Amniotic epithelial cell (primary cell): ENCODE measurements around the gene TPST2.

ENCODE experiments used
- DNase-seq: peaks from one replicate; pipeline ENCODE4 v3.0.0-alpha.2; 2010; ENCODE audit warnings: low read depth

The TPST2 gene

DNA sequence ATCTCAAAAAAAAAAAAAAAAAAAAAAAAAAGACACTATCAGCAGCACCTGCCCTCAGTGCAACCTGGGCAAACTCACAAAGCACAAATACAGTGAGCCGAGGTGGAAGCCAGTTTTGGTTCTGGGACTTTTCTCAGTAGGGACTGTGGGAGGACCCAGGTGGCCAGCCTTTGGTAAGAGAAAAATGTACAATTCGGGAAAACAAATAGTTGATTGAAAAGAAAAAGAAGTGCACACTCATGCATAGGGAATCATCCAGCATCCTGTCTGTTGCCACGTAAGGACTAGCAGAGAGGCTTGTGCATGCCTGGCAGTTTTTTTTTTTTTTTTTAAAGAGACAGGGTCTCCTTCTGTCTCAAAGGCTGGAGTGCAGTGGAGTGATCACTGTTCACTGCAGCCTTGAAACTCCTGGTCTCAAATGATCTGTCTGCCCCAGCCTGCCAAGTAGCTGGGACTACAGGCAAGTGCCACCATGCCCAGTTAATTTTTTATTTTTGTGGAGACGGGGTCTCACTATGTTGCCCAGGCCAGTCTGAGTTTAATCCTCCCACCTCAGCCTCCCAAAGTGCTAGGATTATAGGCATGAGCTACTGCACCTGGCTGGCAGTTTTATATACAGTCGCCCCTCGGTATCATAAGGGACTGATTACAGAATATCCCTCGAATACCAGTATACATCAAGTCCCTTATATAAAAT, 36.7 kb downstream of the TPST2 start:
- DNase-seq = peak; percentile 77

DNA sequence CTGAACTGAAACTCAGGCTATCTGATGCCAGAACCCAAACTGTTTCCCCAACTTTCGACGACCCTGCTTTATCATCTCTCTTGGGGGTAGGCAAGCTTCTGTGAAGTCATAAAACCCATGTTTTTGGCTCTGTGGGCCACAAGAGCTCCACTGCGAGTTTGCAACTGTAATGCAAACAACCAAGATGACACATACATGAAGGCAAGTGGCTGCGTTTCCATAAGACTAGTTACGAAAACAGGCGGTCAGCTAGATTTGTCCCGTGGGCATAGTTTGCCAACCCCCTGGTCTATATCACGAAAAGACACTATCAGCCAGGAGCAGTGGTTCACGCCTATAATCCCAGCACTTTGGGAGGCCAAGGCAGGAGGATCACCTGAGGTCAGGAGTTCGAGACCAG, 37.5 kb downstream of the TPST2 start:
- DNase-seq = no peak

DNA sequence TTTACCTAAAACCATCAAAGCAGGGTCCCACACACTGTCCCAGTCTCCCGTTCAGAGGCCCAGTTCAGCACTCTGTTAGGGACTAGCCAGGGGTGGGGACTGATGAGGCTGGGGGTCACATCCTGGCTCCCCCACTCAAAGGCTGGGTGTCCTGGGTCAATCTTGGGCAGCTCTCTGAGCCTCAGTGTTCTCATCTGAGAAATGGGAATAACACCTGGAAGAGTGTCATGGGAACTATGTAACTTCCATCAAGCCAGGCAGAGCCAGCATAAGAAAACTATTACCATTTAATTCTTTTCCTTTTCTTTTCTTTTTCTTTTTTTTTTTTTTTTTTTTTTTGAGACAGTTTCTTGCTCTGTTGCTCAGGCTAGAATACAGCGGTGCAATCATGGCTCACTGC, 38.4 kb downstream of the TPST2 start:
- DNase-seq = no peak

DNA sequence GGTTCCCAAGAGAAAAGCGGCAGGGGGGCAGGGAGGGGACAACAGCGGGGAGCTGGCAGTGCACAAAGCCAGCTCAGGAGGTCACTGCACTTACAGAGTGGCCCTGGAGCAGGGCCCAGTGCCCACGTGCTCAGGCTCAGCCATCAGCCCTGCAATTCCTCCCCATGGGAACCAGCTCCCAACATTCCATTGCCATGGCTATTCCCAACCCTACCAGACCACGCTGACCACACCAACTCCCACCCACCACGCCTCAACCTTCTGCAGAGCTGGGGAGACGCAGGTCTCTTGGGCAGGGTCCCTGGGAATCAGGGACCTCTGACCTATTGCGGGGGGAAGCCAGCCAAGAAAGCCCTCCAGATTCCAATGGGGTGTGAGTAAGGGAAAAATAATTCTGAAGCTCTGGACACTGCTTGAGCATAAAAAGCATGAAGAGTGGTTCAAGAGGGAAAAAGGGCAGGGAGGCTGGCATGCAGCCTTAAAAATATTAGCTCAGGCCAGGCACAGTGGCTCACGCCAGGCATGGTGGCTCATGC, 39.4 kb downstream of the TPST2 start:
- DNase-seq = peak; percentile 86

DNA sequence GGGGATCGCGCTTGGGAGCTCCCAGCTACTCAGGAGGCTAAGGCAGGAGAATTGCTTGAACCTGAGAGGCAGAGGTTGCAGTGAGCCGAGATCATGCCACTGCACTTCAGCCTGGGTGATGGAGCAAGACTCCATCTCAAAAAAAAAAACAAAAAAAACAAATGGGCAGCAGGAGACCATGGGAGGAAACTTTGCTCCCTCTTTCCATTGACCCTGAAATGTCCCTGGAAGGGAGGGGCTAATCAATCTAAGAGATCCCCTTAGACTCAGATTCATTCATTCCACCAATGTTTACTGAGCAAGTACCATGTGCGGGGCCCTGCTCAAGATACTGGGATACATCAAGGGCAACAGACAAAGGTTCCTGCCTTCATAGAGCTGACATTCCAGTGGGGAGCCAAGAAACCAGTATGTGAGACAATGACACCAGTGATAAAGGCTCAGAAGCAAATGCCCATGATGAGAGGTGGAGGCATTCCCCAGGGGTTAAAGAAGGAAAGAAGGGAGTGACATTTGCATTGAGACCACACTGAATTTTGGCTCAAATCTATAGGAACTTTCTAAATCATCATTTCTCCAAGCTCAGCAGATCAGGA, 39.9 kb downstream of the TPST2 start:
- no peak for DNase-seq

DNA sequence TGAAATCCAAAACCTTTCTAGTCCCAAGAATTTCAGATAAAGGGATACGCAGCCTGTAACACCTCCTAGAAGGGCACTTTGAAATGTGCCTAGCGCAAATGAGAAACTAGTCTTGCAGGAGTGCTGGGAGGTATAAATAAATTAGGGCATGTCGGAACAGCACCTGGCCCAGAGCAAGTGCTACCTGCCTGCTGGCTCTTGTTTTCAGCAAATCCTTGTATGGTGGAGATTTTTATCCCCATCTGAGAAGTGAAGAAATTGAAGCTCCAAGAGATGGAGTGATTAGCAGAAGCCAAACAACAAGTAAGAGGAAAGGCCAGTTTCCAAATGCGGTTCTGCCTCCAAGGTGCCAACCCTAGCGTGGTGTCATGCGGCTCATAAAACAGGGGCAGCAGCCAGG, 40.9 kb downstream of the TPST2 start:
- DNase-seq = no peak

DNA sequence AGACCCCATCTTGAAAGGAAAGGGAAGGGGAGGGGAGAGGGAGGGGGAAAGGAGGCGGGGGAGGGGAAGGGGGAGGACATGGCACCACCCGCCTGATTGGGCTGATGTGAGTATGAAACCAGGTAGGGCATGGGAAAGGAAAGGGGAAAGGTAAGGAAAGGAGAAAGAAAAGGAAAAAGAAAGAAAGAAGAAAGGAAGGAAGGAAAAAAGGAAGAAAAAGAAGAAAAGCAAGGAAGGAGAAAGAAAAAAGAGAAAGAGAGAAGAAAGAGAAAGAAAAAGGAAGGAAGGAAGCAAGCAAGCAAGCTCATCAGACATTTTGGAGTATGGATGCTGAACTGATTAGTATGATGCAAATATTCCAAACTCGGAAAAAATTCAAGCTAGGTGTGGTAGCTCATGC, 41.6 kb downstream of the TPST2 start:
- DNase-seq = no peak

DNA sequence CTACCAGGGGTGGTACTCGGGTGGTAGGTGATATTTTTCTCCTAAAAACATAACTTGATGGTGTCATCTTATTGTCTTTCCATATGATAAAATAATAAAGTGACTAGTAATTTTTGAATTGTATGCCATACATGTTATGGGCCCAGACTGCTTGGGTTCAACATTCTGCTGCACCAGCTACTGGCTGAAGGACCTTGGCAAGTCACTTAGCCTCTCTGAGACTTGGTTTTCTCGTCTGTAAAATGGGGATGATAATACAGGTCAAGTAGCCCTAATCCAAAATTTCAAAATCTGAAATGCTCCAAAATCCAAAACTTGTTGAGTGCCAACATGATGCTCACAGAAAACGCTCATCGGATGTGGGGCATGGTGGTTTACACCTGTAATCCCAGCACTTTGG, 42.1 kb downstream of the TPST2 start:
- DNase-seq = no peak

DNA sequence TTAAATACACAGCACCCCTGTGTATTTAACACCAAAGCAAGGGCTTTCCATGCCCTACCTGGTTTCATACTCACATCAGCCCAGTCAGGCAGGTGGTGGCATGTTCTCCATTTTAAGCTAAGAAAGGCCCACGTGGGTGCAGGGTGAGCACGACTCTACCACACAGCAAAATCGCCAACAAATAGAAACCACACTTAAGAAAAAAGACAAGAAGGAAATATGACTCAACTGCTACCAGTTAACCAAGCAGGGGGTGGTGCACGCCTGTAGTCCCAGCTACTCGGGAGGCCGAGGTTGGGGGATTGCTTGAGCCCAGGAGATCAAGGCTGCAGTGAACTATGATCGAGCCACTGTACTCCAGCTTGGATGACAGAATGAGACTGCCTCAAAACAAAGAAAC, 42.5 kb downstream of the TPST2 start:
- no peak for DNase-seq

DNA sequence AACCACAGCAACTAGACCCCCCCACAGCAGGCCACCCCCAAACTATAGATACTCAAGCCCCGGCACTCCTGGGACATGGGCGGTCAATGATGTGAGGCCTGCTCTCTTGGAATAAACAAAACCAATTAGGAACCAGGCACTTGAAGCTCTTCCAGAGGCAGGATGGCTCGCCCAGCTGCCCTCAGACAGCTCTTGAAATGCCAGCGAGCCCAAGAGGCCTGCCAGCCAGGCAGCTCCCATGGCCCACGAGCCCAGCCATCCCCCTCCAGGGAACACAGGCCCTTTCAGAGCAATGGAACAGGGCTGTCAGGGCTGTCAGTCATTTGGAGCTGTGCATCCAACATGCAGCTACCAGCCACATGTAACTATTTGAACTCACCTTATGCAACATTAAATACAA, 43.6 kb downstream of the TPST2 start:
- no peak for DNase-seq

DNA sequence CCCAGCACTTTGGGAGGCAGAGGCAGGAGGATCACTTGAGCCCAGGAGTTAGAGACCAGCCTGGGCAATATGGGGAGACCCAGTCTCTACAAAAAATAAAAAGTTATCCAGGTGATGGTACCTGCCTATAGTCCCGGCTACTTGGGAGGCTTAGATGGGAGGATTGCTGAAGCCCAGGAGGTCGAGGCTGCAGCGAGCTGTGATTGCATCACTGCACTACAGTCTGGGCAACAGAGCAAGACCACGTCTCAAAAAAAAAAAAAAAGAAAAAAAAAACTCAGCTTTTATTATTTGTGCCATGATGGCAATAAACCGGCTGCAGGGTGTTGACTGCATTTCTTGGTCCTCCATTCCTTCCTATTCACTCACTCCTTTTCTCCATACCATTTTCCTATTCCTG, 44.1 kb downstream of the TPST2 start:
- no peak for DNase-seq

DNA sequence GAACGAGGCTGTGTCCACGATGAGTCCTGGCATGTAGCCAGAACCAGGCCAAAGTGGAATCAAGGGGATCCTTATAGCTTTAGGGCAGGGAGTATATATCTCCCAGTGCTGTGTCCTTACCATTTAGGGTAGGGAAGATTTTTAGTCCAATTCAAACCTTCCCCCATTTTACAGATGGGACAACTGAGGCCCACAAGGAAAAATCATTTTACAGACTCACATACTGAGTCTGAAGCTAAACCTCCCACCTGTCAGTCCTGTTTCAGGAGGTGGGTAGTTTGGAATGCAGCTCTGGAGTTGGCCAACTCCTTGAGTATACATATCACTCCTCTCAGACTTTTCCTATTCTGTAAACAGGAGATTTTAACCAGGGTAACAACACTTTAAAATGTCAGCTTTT, 44.5 kb downstream of the TPST2 start:
- no peak for DNase-seq

DNA sequence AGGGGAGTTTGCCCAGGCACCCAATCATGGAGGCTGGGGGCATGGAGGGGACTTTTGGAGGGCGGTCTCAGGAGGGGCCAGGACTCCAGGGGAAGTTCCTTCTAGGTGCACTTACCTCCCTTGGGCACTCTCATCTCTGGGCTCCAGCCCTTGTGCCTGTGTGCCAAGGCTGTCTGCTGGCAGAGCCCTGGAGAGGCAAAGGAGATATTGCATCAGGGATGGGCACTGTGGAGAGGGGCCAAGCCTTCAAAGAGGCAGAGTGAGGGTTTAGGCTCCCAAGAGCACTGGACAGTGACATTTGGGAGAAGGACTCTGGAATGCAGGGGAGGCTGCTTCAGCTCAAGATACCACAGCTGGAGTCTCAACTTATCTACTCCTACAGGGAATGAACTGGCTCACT, 45.4 kb downstream of the TPST2 start:
- DNase-seq = no peak

DNA sequence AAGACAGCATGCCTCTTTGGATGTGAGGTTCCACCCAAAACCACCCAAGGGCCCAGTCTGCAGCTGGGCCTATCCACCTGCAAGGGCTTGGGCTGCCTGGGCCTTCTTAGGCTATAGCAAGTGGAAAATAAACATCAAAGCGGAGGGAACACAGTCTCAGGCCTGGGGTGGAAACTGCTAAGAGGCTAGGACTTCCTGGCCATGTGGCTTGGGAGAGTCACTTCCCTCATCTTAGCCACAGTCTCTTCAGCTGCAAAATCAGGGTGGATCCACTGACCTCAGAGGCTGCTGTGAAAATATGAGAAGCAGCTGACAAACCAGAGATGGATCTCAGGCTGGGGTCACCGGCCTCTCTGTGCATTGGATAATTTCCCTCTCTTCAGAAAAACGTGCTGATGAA, 47.1 kb downstream of the TPST2 start:
- DNase-seq = no peak

DNA sequence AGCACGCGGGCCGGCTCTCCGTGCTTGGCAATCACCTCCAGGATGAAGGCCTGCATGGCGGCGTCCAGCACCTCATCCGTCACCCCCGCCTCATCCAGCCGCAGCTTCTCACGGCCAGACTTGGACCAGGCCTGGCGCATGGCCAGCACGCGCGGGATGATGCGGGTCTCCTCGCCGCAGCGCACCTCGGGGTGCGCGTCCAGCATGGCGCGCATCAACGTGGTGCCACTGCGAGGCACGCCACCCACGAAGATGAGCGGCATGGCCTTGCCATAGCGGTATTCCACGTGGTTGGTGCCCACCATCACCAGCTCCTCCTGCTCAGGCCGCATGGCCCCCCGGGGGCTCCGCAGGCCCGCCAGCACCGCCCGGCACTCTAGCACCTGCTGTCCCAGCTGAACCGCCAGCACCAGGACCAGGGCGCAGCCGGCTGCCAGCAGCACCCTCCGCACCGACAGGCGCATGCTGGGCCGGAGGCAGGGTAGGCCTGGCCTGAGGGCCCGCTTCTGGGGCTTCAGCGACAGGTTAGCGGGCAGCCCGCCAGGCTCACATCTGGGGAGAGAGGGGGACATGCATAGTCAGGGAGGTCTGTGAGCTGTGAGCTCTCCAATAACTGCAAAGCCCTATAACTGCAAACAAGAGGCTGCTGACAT, 48.6 kb downstream of the TPST2 start:
- no peak for DNase-seq

DNA sequence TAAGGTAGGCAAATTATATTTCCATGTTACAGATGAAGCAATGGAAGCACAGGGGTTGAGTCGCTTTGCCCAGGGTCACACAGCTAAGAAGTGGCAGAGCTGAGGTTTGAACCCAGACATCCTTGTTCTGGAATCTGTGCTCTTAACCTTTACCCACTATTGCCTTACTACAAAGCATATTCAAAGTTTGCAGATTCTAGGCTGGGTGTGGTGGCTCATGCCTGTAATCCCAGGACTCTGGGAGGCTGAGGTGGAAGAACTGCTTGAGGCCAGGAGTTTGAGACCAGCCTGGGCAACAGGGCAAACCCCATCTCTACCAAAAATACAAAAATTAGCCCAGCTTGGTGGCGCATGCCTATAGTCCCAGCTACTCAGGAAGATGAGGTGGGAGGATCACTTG, 49.8 kb downstream of the TPST2 start:
- no peak for DNase-seq

DNA sequence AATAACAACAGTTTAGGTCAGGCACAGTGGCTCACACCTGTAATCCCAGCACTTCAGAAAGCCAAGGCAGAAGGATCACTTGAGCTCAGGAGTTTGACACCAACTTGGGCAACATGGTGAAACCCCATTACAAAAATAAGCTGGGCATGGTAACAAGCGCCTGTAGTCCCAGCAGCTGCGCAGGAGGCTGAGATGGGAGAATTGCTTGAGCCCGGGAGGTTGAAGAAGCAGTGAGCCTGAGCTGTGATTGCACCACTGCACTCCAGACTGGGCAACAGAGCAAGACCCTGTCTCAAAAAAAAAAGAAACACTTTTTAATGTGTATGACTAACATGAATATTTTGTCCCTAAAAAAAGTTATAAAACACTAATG, 53.2 kb downstream of the TPST2 start:
- no peak for DNase-seq

DNA sequence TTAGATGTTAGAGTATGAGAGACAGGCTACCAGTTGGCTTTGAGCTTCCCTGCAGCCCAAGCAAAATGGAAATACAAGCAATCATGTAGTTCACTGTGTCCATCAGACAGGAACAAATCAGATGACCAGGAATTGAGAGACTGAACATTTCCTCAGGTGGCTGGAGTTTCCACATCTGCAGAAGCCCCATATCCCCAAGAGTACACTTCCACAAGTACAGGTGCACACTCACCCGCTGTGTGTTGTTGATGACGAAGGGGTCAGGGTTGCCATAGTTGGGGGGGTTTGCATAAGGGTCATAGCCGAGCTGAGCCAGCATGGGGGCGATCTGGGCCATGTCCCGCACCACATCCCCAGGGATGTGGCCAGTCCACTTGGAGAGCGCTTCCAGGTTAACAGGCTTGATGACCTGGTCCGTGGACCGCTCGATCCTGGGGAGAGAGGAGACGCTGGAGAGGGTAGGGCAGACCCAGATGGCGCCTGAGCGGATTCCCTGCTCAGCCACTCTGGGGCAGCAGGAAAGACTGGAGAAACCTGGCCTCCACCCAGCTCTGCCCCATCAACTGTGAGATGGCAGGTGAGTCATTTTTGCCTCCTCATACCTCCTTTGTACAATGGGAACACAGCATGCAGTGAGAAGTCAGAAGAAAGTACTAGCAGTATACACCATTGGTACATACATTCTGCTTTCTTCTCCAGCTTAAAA, 53.7 kb downstream of the TPST2 start:
- no peak for DNase-seq

DNA sequence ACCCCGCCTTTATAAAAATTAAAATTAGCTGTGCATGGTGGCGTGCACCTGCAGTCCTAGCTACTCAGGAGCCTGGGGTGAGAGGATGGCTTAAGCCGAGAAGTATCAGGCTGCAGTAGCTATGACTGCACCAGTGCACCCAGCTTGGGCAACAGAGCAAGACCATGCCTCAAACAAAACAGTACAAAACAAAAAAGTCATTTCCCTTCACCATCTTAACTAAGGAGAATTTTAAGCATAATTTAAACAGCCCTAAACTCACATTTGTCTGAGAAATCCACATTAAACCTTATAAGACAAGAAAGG, 54.4 kb downstream of the TPST2 start:
- no peak for DNase-seq

DNA sequence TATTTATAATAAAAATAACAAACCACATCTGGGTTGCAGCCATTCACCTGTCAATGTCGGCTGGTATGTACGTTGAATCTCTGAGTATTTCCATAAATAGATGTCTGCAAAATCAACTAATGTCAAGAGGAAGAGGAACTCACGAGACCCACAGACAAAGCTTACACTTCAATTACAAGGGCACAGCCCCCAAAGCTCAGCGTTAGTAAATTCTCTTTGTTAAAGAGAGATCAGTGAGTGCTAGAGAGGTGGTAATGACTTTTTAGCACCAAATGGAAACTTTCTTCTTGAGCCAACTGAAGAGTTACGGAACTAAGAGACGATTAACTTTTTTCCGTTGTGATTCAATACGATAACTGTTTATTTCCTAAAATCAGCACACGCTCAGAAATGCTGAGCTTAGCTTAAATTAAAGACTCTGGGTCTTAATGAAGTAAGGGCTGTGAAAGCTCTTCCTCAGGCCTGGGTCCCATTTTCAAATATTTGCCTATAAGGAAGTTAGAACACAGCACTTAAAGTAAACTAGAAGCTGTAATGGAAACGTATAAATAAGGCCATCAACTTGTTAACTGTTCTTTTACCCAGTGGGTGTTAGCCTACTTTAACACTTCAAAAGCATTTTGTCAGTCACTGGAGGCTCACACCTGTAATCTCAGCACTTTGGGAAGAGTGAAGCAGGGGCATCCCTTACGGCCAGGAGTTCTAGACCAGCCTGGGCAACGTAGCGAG, 54.9 kb downstream of the TPST2 start:
- DNase-seq = no peak

DNA sequence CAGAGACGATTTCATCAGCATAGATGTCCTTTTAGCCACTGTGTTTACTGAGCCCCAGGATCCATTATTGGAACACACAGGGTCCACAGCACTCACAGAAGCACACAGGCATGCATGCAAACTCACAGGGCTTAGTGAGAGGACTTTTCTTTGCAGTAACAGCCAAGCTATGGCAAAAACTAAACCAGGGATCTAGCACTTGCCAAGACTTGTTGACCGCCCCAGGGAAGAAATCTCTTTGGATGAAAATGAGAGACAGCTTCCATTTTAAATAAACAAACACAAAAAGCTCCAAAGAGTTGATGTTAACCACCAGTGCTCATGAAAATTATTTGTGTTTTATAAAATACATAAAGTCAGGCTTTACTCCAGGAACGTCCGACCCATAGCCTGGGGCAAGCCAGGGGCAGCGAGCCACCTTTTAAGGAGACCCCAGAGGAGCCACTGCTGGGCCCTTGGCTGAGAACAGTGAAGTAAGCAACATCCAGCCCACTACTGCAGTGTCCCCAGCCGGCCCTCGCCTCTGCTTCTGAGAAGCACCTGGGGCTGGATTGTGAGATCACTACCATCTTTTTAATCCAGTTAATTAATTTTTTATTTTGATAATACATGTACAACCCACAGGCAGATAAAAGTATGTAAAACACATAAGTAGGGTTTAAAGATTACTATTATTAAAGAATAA, 55.6 kb downstream of the TPST2 start:
- DNase-seq = no peak

DNA sequence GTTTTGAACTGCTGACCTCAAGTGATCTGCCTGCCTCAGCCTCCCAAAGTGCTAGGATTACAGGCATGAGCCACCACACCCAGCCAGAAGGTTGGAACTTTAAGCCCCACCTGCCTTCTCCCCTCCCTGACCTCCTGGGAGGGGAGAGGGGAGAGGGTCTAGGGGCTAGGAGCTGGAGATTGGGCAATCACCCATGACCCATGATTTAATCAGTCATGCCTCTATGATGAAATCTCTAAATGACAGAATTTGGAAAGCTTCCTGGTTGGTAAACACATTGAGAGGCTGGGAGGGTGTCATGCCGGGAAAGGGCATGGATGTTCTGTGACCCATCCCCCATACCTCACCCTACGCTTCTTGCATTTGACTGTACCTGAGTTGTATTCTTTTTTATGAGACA, 60.6 kb downstream of the TPST2 start:
- DNase-seq = peak; percentile 56
